SH-SY5Y (cell line): Measurements from ENCODE around the gene SHFL.

Experiments used
- GATA2 ChIP-seq: IDR thresholded peaks from 2 replicates; pipeline ENCODE4 v1.6.1; 2011; ENCODE audit warnings: mild to moderate bottlenecking, low read depth, low read length
- GATA3 ChIP-seq: IDR thresholded peaks from 2 replicates; pipeline ENCODE4 v1.6.1; 2011; ENCODE audit warnings: low read depth, mild to moderate bottlenecking, low read length, moderate library complexity

- TF ChIP-seq GATA3 (no peak), GATA2 (no peak)
Observed at GRCh38 chr19:10043286-10043927, 42.7 kb upstream of the SHFL start.
